HS-5 (cell line): ENCODE results near the gene TMEM94.
"Not testable (repeated sequence)": the region's sequence is repeated elsewhere in the genome, so short reads cannot be mapped to it uniquely, and the experiment has no call there.

Experiments used
- DNase-seq: peaks from one replicate; pipeline ENCODE4 v3.0.0-alpha.2; 2012; ENCODE audit warnings: low read depth

The TMEM94 gene

DNA sequence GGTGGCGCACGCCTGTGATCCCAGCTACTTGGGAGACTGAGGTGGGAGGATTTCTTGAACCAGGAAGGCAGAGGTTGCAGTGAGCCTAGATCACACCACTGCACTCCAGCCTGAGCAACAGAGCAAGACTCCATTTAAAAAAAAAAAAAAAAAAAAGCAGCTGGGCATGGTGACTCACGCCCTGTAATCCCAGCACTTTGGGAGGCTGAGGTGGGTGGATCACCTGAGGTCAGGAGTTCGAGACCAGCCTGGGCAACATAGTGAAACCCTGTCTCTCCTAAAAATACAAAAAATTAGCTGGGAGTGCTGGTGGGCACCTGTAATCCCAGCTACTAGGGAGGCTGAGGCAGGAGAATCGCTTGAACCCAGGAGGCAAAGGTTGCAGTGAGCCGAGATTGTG lies 10.5 kb upstream of the TMEM94 start:
- not testable (repeated sequence) for DNase-seq

DNA sequence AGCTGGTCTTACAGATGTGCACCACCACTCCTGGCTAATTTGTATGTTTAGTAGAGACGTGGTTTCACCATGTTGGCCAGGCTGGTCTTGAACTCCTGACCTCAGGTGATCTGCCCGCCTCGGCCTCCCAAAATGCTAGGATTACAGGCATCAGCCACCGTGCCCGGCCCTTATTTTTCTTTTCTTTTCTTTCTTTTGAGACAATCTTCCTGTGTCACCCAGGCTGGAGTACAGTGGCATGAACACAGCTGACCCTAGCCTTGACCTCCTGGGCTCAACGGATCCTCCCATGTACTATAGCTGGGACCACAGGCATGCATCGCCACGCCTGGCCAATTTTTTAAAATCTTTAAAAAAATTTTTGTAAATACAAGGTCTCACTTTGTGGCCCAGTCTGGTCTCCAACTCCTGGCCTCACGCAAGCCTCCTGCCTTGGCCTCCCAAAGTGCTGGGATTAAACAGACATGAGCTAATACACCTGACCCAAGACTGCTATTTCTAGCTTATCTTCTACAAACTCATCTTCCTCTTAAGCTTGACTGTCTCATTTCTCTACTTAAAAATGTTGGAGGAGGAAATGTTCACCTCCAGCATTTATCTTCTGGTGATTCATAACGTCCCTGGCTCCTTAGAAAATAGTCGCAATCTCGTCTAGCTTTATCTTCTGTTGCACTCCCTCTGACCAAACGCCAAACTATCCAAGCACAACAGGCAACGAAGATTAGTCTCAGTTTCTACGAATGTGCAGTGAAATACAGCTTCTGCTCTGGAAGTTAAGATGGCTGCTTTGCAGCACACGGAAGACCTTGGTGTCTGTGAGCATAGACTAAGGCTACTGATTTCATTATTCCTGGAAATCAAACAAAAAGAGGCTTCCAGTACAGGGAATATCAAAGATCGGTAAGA lies 8.2 kb upstream of the TMEM94 start:
- no peak for DNase-seq

DNA sequence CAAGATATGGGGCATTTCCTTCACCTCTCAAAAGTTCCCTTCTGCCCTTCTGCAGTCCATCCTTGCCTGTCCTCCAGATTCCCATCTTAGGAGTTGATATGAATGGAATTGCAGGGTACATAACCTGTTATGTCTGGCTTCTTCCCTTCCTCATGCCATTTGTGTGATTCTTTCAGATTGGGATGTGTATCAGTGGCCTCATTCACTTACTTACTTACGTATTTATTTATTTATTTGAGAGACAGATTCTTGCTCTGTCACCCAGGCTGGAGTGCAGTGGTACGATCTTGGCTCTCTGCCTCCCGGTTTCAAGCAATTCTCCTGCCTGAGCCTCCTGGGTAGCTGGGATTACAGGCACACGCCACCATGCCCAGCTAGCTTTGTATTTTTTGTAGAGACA lies 6.2 kb upstream of the TMEM94 start:
- DNase-seq, result no peak

DNA sequence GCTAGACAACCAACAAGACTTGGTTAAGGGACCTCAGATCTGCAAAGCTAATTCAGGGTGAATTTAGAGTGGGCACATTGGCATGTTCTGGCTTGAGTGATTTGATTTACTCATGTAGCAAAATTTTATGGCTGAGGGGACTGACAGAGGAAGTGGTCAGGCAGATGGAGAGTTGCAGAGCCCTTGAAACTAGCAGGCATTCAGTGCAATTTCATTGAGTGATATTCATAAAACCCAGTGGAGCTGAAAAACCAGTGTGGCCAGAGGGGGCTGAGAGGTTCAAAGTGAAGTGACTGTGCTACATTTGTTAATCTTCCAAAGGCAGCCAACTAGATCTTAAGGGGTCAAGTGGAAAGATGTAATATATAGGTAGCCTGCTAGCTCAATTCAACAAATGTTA lies 2.2 kb upstream of the TMEM94 start:
- DNase-seq, result no peak

DNA sequence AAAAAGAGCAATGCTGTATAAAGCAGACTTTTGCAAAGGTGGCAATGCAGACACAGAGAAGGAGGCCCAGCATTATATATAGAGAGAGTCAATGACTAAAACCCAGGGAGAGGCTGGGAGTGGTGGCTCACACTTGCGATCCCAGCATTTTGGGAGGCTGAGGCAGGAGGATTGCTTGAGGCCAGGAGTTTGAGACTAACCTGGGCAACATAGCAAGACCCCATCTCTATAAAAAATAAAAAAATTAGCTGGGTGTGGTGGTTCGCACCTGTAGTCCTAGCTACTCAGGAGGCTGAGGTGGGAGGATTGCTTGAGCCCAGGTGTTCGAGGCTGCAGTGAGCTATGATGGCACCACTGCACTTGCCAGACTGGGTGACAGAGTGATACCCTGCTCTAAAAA lies 1.8 kb upstream of the TMEM94 start:
- not testable (repeated sequence) for DNase-seq

DNA sequence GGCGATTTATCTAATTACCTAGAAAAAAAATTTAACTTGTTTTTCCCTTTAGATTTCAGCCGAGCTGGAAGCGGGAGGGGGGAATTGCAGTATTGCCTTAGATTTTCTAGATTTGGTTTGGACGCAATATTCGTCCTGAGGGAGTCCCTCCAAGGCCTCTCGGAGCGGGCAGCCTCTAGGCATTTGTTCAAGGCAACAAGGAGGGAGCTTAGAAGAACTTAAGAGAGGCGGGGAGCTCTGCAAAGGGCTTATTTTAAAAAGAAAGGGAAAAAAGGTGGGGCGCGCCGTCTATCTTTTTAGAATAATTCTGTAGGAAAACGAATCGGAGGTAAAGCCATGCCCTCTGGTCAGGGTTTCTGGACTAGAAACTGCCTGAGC lies 407 bp upstream of the TMEM94 start:
- DNase-seq, result no peak

DNA sequence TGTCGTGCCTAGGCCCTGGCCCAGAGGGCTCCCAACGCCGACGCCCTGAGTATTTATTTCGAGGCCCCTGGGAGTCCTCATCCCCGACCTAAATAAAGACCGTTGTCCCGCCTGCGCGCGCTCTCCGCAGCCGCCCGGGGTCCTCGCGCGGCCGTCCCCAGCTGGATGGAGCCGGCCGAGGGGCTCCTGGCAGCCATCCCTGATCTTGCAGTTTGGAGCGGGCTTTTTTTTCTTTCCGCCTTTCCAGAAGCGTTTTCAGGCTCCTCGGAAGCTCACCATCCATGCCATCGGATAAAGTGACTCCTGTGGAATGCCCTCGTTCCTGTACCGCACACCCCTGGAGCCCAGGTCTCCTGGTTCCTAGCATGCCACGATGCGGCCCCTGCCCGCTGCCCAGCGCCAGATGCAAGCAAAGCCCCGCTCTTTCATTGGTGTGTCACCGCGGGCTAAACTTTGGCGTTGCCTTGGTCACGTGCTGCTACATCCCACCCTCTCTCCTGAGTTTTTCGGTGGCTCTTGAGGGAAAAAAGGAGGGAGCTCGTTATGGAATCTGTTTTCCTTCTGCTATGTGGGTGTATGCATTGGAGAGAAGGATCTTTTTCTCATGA lies 716 bp downstream of the TMEM94 start:
- no peak for DNase-seq

DNA sequence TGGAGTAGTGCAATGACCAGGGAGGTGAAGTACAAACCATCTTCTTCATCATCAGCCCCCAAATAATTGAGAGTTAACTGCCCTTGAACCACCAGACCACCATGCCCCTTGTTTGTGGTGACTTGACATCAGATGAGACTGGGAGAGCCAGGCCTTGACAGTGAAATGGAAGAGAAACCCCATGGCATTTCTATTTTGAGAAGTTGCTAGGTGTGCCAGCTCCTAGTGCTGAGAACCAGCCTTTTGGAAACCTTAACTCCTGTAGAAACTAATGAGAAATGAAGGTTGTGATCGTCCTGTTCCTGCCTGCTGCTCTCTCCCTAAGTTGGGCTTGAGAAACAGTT lies 2.8 kb downstream of the TMEM94 start:
- no peak for DNase-seq

DNA sequence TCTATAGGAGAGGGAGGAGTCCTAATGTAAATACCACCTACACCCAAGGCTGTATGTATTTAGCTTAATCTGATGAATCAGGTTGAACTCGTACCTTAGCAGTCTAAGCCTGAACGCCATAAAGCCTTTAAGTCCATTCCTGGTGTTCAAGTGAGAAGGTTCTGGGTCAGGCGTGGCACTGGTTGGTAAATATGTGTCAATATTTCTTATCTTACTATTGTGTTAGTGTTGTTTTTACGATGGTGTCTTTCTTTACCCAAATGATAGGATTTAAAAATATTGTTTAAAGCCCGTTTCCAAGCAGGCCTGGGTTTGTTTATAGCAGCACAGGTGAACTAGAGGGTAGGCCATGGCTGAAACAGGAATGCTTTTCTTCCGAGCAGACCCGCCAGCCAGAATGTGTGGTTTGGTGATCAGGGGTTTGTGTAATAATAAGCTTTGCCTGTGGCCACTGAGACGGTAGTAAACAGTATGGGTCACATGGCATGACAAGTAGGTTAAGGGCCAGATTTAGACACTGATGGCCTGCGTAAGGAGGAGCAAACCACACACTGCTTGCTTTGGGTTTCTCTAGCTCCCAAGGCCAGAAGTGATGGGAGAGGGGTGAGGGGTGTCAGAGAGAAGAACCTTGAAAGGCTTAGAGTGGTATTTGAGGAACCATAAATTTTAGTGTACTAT lies 3.3 kb downstream of the TMEM94 start:
- DNase-seq, result no peak

DNA sequence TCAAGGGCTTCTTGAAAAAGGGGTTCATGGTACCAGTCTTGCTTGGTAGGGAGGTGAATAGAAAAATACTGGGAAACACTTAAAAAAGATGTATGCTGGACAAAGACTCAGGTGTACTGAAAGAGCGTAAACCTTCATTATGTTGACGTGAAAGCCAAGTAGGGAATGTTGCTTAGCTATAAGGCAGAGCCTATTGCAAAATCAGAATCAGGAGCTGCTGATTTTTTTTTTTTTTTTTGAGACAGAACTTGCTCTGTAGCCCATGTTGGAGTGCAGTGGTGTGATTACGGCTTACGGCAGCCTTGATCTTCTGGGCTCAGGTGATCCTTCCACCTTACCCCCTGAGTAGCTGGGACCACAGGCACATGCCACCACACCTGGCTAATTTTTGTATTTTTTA lies 3.9 kb downstream of the TMEM94 start:
- no peak for DNase-seq

DNA sequence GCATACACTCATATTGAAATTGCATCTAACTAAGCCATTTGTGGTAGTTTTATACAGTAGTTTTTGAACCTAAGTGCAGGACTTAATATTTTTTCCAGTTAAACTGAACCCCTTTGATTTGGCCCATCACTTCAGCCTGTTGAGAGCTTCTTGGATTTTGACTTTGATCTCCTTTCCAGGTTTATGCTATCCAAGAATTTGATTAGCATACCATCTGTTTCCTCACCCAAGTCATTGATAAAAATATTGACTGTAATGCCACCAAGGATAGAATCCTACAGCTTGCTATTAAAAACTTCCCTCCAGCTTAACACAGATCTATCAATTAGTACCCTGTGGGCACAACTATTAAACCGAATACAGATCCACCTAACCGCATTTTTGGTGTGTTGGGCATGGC lies 7.2 kb downstream of the TMEM94 start:
- DNase-seq, result no peak

DNA sequence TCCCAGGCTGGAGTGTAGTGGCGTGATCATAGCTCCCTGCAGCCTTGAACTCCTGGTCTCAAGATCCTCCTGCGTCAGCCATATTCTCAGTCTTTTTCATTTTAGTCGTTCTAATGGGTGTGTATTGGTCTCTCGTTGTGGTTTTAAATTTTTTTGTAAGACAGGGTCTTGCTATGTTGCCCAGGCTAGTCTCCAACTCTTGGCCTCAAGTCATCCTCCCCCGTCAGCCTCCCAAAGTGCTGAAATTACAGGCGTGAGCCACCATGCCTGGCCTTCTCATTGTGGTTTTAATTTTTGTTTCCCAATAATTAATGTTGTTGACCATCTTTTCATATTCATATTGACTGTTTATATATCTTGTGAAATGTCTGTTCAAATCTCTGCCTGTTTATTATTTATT lies 8.6 kb downstream of the TMEM94 start:
- no peak for DNase-seq

DNA sequence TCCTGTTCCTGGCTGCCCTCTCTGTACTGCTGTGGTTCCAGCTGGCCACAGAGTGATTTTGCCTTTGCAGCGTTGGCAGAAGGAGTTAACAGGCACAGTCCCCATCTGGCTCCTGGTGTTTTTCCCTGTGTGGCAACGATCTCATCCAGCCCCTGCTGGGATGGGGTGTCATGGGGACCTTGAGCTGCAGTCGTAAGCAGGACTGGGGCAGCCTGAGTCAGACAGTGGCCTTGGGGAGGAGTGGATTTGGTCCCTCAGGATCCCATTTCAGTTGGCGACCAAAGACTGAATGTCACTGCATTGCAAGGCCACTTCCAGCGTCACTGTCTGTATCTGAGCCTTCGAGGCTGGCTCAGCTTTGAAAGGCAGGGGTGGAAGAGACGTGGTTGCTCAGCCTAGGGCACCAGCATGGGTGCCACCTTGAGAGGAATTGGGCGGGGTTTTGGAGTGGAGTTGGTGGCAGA lies 11.9 kb downstream of the TMEM94 start:
- no peak for DNase-seq

DNA sequence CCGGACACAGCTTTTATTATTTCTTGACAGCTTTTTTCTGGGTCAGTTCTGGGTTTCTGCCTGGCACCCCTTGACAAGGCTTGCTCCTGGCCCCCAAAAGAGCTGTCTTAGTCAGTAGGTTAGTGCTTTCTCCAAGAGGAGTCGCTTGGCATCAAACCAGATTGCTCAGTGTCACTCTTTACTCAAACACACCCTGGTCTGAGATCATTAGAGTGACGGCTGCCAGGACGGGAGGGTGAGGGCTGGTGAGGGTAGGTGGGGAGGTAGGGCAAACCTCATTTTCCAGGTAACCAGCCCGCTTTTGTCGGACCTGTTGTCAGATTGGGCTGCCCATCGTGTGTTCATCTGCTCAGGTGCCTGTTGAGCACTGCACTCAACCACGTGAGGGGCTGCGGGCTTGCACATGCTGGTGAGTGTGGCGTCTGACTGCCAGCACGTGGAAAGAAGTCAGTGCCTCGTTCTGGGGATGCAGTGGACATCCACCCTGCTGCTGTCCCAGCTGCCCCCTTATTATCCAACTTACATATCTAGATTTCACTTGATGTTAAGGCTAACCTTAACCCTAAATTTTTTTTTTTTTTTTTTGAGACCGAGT lies 12.4 kb downstream of the TMEM94 start:
- no peak for DNase-seq

DNA sequence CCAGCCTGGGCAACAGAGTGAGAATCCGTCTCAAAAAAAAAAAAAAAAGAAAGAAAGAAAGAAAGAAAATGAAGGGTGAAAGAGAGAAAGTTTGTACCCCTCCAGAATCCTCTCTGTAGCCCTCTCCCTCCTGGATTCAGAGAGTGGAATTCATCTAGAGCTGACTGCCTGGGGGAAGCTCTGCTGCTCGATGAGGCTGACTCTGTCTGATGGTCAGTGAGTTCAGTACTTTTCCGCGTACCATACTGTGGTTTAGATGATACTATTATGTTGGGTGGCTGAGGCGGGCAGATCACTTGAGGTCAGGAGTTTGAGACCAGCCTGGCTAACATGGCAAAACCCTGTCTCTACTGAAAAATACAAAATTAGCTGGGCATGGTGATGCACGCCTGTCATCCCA lies 14.8 kb downstream of the TMEM94 start:
- DNase-seq, result no peak

DNA sequence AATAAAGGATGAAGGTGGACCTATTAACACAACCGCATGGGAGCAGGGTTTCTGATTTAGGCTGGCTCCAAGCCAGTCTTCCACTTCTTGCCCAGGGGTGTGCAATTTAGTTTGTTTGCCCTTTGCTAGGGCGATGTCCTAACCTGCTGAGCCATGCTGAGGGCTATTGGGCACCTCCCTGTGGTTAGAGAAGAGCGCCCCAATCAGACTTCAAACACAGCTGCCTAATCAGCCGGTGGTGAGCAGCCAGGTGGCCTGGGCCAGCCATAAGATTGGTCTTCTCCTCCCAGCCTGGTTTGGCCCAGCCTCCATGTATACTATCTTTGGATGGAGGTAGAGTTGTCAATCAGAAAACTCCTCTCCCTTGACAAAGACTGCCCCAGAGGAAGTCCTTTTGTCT lies 15.7 kb downstream of the TMEM94 start:
- DNase-seq, result no peak

DNA sequence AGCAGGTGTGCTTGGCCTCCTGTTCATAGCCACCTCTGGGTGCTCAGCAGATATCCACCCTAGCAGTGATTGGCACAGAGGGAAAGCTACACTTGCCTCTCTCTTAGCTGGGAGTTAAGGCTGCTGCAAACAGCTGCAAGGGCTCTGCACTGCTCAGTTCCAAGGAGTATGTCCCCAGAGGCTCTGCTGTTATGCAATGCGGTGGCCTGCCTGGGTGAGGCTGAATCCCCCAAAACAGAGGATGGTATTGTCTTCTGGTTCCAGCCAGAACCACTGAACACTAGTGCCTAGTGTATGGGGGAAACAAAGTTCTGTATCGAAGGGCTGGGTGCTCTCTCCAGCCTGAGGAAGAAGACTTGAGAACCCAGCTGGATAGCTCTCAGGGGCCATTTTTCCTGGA lies 16.8 kb downstream of the TMEM94 start:
- no peak for DNase-seq

DNA sequence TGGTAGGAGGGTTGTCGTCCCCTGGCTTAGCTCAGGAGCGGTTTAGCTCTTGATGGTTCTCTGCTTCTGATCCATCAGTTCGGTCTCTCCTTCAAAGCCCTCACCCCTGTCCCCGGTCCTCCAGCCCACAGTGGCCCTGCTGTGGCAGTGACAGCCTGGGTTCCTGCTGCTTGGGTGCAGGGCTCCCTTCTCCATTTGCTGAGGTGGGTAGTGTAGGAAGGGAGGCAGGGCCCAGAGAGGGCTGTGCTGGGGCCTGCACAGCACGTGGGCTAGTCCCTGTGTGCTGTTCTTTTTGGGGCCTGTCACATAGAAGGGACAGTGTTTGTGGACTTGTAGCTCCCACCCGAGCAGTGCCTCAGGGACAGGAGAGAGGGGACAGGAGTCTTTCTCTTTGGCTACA lies 18.3 kb downstream of the TMEM94 start:
- DNase-seq, result no peak

DNA sequence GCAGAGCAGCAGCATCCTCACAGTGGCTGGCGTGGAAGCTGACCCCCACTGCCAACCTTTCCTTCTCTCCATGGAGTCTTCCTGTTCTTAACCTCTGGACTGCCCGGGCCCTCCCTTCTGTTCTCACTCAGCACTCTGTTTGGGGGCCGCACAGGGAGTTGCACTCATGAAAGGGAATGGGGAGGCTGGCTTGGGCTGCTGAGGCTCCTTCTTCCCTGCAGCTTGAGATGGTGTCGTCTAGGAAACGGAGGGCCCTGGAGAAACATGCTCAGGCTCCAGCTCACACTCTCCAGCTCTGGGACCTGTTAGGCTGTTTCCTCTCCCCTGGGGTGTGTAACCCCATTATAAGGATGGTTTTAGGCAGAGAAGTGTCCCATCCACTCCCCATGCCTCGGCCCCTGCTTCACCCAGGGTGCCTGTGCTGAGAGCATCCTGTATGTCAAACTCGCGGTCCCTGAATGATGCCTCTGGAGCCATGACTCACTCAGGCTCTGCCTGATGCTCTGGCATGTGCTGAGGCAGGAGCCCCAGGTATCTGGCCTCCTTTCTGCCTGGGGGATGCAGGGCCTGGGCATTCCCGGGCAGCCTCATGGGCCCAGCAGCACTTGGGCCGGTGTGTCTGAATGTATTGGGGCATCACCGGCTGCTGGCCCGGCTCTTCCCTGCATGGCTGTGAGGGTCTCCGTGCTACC lies 18.9 kb downstream of the TMEM94 start:
- no peak for DNase-seq

DNA sequence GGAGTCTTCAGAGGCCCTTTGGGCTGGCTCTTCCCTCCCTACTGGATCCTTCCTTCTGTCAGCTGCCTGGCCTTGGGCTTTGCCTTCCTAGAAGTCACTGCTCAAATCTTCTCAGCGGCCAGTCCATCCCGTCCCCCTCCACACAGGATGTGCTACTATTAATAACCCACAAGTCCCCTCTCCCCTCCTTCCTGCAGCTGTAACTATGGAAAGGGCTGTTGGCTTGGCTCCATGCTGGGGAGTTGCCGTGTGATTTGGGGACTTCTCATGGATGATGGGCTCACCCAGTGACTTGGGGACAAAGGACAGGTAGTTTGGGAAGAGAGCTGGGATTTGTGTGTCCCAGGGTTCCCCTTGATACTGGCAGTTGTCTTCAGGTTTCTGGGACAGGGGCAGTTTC lies 19.4 kb downstream of the TMEM94 start:
- no peak for DNase-seq

DNA sequence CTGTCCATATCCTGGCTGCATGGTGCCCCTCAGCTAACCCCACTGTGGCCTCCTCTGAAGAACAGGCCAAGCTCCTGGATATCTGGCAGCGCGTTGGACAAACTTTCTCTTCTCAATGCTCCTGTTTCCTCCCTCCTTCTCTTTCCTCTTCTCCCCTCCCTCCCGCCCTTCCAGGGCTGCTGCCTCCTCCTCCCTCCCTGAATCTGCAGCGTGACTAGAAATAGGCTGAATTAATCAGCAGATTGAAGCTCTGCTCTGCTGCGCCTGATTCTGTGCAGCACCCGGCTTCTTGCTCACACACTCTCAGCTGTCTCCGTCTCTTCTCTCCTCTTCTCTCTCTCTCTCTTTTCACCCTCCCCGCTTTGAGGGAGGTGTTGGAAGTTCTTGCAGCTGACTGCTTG lies 19.8 kb downstream of the TMEM94 start:
- no peak for DNase-seq

DNA sequence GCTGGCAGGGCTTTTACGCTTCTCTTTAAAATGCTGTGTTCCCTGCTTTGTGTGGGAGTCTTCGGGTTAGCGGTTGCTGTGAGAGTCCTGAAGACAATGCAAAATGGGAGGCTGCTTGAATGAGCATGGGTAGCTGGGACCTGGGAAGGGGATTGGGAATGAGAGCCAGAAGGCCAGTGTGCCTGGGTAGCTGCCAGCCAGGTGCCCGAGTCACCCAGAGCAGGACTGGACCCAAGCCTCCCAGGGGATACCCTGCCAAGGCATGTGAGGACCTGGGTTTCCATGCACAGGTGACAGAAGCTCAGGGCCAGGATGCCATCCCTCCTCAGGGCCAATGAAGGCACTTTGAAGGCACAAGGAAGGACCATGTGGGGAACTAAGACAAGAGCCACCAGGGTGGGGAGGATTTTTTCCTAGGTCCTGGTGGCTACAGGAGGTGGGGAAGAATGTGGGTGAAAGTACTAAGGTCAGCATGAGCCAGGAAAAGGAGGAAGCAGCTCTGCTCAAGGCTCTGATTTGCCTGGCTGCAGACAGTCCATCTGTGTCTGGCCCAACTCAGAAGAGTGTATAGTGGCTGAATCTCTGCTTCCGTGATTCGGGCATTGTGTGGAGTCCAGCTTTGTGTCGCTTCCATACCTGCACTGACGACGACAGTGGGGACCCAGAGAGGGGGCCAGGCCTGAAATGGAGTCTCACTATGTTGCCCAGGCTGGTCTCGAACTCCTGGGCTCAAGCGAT lies 20.5 kb downstream of the TMEM94 start:
- no peak for DNase-seq
